Measurements from ENCODE around the gene SPP1.
"Not testable (repeated sequence)": the region's sequence is repeated elsewhere in the genome, so short reads cannot be mapped to it uniquely, and the experiment has no call there.

SPP1 gene

DNA sequence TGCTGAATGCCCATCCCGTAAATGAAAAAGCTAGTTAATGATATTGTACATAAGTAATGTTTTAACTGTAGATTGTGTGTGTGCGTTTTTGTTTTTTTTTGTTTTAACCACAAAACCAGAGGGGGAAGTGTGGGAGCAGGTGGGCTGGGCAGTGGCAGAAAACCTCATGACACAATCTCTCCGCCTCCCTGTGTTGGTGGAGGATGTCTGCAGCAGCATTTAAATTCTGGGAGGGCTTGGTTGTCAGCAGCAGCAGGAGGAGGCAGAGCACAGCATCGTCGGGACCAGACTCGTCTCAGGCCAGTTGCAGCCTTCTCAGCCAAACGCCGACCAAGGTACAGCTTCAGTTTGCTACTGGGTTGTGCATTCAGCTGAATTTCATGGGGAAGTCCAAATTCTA lies at the start of gene SPP1:
Gene SPP1 (plus strand): TSS at position 249 of the 400 bp plus-strand sequence. CDS start 1,182 bp downstream, outside the sequence.
- DNase-seq (ENCODE audit: low spot score) = peak; percentile 33

DNA sequence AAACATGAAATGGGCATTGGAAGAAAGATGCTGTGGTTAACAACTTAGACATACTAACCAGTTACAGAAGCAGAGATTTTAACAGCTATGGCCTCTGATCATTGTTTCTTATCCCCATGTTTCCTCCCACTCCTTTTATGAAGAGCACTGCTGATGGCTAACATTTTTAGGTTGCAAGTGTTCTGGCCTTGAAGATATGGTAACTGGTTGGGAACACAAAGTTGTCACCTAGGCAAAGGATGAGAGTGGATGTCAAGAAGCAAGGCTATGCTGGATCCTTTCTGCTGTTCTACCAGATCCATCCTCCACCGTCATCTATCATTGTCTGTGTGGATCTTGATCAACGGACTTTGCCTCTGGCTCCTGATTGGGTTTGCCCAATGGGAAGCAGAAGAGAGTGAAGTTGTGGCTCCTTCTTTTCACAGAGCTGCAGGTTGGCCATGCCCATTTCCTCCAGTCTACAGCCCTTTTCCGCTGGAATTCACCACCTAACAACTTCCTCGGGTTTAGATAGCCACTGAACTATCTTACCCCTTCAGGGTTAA lies 48.9 kb upstream of the SPP1 start:
- no peak for DNase-seq (ENCODE audit: low spot score)

DNA sequence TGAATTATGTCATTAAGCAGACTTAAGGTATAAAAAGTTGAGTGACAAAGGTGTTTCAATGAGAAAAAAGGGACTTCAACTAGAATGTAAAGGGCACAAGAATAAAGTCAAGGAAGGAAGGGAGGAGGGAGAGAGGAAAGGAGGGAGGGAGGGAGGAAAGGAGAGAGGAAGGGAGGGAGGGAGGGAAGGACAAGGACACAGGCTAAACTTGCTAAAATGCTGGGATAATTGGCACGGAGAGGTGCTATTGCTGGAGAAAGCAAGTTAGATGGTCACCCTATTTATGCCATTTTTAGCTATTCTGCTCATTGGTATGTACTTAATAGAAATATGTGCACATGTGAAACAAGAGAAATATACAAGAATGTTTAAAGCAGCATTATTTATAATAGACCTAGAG lies 44.9 kb upstream of the SPP1 start:
- no peak for DNase-seq (ENCODE audit: low spot score)

DNA sequence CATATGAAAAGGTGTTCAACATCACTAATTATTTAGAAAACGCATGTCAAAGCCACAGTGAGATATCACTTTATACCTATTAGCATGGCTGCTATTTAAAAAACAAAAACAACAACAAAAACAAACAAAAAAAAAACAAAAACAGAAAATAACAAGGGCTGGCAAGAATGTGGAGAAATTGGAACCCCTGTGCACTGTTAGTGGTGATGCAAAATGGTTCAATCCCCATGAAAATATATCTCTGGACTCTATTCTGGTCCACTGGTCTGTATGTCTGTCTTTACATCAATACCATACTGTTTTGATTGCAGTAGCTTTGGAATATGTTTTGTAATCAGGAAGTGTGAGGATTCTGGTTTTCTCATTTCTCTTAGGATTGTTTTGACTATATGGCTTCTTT lies 43.6 kb upstream of the SPP1 start:
- no peak for DNase-seq (ENCODE audit: low spot score)

DNA sequence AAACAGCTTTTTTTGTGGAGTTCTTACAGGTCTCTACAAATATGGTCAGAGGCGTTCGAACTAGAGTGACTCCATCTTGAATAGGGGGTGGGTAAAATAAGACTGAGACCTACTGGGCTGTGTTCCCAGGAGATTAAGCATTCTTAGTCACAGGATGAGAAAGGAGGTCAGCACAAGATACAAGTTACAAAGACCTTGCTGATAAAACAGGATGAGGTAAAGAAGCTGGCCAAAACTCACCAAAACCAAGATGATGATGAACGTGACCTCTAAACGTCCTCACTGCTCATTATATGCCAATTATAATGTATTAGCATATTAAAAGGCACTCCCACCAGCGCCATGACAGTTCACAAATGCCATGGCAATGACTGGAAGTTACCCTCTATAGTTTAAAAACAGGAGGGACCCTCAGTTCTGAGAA lies 42.8 kb upstream of the SPP1 start:
- DNase-seq (ENCODE audit: low spot score) = no peak

DNA sequence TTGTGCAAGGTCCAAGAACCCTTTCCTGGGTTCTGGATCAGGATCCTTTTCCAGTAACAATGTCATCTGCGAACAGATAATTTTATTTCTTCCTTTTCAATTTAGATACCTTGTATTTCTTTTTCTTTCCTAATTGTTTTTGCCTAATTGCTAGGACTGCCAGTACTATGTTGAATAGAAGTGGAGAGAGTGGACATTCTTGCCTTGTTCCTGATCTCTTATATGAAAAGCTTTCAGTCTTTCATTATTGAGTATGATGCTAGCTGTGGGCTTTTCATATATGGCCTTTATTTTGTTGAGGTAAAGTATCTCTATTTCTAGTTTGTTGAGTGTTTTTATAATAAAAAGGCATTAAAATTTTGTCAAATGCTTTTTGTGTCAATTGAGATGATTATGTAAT lies 42.2 kb upstream of the SPP1 start:
- DNase-seq (ENCODE audit: low spot score) = no peak

DNA sequence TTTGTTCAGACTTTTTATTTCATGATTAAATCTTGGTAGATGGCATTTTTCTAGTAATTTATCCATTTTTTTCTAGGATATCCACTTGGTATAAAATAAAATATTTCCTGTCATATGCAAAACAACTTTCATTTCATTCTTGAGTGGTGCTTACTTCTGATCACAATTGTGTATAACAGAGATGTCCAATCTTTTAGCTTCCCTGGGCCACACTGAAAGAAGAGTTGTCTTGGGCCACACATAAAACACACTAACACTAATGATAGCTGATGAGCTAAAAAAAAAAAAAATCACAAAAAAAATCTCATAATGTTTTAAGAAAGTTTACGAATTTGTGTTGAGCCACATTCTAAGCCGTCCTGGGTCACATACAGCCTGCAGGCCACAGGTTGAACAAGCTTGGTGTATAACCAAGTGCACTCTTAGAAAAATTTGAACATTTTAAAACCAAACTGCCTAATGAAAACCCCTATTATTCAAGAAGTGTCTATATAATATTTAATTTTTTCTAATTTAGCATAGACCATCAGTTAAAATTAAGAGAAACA lies 41.3 kb upstream of the SPP1 start:
- DNase-seq (ENCODE audit: low spot score) = no peak

DNA sequence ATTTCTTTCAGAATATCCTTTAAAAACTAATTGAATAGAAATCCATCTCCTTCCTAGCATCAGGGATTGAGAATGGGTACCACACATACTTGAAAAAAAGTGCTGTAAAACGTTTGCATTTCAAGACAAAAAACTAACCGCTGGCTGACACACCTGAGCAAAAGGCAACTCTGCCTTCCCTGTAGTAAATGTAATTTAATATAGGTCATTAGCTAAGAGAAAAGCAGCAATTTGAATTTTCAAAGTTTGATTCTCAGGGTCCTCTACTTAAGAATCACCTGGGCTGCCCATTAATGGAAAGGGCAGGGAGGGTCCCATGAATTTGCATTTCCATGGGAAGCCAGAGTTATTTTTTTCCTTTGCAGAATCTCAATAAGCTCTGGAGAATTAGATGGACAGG lies 40.5 kb upstream of the SPP1 start:
- no peak for DNase-seq (ENCODE audit: low spot score)

DNA sequence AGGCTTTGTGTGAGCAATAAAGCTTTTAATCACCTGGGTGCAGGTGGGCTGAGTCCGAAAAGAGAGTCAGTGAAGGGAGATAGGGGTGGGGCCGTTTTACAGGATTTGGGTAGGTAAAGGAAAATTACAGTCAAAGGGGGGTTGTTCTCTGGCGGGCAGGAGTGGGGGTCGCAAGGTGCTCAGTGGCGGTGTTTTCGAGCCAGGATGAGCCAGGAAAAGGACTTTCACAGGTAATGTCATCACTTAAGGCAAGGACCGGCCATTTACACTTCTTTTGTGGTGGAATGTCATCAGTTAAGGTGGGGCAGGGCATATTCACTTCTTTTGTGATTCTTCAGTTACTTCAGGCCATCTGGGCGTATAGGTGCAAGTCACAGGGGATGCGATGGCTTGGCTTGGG lies 39.6 kb upstream of the SPP1 start:
- DNase-seq (ENCODE audit: low spot score) = not testable (repeated sequence)

DNA sequence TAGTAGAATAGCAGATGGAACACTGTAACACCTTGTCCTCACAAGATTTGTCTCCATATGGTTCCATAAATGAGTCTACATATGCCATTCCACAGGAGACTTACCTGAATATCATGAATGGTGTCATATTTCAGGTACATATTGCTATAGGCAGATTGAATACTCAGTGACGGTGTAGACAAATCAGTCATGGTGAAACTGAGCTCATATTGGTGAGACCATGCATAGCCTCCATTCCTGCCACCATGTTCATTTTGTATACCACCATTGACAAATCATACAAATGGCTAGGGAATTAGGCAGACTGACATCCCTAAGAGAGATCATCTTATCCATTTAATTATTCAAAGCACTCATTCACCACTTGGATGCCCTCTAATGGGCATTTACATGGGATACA lies 38.0 kb upstream of the SPP1 start:
- no peak for DNase-seq (ENCODE audit: low spot score)

DNA sequence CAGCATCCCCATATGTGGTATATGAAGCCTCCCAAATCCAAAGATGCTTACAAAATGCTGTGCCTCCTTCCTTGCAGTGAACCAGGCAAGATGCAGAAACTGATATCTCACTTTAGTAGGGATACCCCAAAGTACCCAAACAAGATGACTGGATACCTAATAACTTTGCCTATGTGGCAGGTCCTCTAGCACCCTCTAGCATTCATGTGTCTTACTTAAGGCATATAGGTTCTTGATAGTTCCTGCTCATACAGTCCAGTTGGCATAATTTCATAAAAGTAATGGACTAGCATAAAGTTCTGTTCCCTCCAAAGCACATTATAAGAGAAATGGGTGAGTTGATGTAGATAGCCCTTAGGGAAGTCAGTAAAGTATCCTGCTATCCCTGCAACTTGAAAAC lies 36.8 kb upstream of the SPP1 start:
- DNase-seq (ENCODE audit: low spot score) = no peak

DNA sequence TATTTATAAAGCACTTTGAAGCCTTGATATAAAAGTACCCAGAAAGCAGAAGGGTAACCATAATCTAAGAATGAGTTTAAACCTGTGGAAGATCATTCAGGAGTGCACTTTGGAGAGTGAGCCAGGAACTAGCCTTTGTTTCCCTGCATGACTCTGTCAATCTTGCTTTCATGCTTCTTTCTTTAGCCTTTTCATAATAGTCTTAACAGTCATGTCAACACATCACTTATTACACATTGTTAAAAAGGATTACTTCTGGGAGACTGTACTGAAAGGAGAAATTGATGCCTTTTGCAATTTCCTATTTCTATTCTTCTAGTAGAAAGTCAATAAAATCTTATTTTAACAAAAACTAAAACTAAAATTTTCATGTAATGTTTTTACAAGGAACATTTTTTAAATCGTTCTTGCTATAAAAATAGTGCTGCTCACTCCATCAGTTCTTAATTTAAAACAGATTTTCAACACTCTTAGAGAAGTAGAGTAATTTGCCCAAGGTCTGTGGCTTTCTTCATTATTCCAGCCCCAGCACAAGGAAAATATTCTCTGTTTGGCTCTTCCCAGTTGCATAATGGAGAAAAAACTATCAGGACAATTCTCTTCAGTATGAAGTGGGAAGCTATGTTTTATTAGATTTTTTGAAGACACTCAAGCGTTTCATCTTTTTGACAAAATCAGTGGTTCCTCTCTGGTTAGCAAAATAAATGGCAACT lies 35.4 kb upstream of the SPP1 start:
- no peak for DNase-seq (ENCODE audit: low spot score)

DNA sequence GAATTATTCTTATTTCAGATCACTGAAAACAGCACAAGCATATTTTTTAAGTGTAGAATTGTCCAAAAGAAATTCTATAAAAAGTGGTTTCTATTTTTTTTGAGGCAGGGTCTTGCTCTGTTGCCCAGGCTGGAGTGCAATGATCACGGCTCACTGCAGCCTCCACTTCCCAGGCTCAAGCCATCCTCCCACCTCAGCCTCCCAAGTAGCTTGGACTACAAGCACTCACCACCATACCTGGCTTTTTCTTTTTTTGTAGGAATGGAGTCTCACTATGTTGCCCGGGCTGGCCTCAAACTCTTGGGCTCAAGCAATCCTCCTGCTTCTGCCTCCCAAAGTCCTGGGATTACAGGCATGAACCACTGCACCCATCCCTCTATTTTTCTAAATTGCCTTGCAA lies 34.7 kb upstream of the SPP1 start:
- not testable (repeated sequence) for DNase-seq (ENCODE audit: low spot score)

DNA sequence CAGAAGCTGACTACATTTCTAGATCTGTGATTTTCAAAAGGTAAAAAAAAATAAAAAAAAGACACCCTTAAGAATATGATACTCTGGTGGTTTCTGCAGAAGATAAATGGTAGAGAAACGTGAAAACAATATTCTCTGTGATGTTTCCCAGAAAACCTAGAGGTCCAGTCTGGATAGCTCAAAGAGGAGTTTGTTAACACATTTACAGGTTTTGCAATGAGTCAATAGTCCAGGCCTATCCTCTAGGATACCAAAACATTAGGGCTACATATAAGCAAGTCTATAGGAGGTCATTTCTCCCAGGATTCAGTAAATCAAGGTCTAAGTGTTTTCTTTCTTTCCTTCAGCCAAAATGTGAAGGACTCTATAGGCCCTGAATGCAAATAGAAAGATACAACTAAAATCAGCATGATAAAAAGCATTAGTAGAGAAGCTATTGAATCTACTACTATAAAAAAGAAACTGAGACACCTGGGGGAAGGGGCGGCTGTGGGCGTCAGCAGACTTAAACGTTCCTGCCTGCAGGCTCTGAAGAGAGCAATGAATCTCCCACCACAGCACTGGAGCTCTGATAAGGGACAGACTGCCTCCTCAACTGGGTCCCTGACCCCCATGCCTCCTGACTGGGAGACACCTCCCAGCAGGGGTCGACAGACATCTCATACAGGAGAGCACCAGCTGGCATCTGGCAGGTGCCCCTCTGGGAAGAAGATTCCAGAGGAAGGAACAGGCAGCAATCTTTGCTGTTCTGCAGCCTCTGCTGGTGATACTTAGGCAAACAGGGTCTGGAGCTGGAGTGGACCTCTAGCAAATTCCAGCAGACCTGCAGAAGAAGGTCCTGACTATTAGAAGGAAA lies 33.7 kb upstream of the SPP1 start:
- DNase-seq (ENCODE audit: low spot score) = peak; percentile 9

DNA sequence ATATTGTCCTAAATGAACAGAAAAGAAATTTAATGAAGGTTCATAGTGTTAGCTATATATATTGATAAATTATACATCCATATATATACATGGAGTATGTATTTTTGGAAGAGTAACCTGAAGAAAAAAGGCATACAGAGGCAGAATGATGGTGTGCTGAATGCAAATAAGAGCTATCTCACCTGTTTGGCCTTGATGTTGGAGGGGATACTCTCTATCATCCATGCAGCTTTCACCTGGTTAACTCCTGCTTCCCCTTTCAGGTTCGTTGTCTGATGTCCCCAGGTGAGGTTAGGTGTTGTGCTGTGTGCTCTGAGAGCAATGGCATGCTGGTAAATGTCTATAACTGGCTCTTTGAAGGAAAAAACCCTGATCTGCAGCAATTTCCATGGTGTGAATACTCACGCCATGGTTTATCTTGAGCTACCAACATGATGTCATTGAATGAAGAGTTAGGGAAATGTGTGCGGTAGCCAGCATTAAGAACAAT lies 31.8 kb upstream of the SPP1 start:
- DNase-seq (ENCODE audit: low spot score) = no peak

DNA sequence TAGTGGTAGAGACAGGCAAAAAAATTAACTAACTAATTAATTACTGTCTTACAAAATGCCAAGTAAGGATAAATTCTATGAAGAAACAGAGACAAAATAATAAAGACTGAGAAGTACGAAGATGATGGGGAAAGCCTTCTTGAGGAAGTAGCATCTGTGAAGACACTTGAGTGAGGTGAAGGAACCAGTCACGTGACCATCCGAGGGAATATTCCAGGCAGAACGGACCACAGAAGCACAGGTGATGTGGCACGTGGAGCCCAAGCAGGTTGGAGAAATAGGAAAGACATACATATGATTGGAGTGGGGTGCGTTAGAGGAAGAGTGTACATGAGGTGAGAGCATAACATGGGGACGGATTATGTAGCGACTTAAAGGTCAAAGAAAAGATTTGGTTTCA lies 30.5 kb upstream of the SPP1 start:
- no peak for DNase-seq (ENCODE audit: low spot score)

DNA sequence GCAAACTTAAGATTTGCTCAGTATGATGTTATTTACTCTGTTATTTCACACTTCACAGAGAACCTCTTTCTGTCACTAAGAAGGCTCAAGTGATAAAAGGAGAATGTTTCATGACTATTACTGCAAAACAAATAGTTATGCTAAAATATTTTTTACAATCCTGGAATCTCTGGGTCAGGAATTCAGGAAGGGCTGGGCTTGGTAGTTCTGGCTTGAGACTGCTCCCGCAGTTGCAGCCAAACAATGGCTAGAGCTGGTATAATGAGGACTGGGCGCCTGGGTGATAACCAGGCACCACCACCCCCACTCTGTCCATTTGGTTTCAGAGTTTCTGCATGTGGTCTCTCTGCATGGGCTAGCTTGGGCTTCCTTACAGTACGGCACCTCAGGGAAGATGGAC lies 28.7 kb upstream of the SPP1 start:
- DNase-seq (ENCODE audit: low spot score) = no peak

DNA sequence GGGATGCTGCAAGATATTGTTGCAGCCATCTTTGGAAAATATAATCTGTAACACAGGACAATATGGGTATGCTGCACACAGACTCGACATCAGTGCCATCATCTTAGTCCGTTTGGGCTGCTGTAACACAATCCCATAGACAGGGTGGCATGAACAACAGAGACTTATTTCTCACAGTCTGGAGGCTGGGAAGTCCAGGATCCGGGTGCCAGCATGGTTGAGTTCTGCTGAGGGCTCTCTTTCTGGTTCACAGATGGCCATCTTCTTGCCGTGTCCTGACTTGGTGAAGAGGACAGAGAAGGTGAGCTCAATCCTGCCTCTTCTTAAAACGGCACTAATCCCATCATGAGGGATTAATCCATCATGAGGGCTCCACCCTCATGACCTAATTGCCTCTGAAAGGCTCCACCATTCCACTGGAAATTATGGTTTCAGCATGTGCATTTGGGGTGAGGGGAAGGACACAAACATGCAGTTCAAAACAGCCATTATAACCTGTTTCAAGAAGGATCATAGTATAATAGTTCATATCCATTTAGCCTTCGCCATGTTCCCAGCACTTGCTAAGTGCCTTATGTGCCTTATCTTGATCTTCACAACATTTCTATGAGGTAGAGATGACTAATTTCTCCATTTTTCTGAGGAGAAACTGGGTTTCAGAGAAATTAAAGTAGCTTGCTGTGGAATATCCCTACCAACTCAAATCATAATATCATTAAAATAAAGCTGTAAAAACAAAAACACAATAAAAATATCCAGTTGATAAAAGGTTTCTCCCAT lies 27.9 kb upstream of the SPP1 start:
- no peak for DNase-seq (ENCODE audit: low spot score)

DNA sequence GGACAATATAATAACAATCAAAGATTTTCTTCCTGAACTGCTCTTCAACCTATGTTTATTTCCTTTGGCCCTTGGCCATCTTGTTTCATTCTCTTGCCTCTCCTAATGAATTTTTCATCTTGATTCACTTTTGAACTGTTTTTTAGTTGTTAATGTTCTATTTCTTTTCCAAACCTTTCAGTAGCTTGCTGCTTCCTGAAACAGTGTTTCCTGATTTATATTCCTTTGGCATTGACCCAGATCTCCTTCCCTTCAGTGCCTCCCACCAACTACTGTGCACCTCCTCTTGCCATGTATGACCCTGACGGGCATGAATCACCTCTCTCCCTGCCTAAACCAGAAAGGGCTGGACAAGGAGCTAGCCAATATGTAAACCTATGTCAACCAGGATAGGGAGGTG lies 25.6 kb upstream of the SPP1 start:
- DNase-seq (ENCODE audit: low spot score) = no peak

DNA sequence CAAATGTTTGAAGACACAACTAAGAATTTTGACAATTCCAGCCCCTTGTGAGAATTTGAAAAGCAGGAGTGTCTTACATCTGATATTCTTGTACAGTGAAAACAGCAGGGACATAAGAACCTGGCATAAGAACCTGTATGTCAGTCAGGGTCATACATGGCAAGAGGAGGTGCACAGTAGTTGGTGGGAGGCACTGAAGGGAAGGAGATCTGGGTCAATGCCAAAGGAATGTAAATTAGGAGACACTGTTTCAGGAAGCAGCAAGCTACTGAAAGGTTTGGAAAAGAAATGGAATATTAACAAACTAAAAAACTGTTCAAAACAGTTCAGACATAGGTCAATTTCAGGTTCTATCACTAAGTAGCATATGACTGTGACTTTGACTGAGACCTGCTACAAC lies 25.0 kb upstream of the SPP1 start:
- no peak for DNase-seq (ENCODE audit: low spot score)

DNA sequence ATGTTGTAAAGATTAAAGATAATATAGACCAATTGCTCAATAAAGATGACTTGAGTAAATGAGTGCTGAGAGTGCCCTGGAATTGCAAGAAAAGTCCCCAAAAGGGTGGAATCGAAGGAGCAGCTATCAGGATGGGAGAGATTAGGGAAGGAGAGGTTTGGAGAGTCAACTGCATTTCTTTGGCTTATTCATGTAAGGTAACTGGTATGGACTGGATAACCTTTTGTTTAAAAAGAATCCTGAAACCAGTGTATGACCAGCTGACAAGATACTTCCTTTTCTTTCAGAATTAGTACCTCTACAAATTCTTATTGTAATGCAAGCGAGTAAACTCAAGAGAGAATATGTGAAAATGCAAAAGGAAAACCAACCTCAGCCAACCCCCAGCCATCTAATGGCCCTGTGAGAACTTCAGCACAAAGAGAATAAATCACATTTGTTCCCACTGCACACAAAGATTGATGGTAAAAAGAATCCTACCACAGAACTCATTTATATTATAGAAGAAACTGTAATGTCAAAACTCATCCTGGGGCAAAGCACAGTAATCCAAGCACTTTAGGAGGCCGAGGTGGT lies 24.5 kb upstream of the SPP1 start:
- DNase-seq (ENCODE audit: low spot score) = no peak

DNA sequence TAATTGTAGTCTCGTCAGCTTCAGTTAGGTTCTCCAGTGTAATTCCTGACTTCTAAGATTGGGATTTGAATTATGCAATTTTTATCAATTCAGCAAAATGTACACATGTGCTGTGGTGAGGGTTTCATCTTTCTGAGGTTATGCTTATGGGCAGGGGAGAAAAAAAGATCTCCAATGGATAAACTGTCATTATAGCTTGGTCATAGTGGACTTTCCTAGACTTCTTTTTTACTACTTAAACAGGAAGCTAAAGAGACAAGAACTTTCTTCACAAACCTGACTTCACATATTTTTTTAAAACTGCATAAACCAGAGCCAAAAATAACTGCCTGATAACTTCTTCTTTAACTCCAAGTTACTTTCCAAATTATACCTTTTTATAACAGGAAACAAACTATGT lies 21.7 kb upstream of the SPP1 start:
- no peak for DNase-seq (ENCODE audit: low spot score)
